Measurements from ENCODE around the gene RNASE7.

RNASE7 gene

DNA sequence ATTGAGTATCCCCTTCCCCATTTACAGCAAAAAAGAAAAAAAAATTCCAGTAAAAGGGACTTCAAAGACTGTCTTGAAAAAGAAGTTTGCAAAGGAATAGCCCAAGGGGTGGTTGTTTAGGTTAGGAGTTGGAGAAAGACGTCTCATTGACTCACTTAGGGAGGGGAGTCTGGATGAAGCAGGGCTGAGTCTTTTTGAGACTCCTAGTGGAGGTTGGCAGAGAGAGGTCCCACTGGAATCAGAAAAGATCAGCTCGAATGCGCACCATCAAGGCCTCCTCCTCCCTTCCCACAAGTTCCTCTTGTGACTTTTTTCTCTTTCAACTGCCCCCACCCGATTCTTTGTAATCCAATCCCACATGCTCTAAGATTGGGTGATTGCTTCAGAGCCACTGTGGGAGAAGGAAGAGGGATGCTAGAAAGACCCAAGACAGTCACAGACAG, 29.9 kb downstream of the RNASE7 start:
- H3K9me2 ChIP-seq (ENCODE audit: low read depth, low read length), result no peaks in the 10 kb centered on the region
- no peaks in the 10 kb centered on the region for H3K9me3 ChIP-seq (ENCODE audit: low read length)
- no peaks in the 10 kb centered on the region for H4K20me1 ChIP-seq (ENCODE audit: insufficient read depth, low read length)
- no peak overlapping the region for H2AFZ ChIP-seq (ENCODE audit: low read length)
- peaks cover 10% of the 10 kb centered on the region for H3K27me3 ChIP-seq (ENCODE audit: insufficient read depth, low read length)
- H3K4me2 ChIP-seq (ENCODE audit: low read length), result peak overlapping the region; percentile 78
- no peaks in the 10 kb centered on the region for H3K79me2 ChIP-seq (ENCODE audit: insufficient read depth, low read length)
- no peaks in the 10 kb centered on the region for H3F3A ChIP-seq (ENCODE audit: insufficient read depth, low read length)
- H3K9ac ChIP-seq (ENCODE audit: low read length), result no peak overlapping the region
- no peak overlapping the region for H3K27ac ChIP-seq (ENCODE audit: low read depth, low read length, poor library complexity, severe bottlenecking)
- peaks cover 22% of the 10 kb centered on the region for H3K4me1 ChIP-seq (ENCODE audit: insufficient read depth, low read length, severe bottlenecking)
- H3K4me3 ChIP-seq (ENCODE audit: low read depth, low read length, poor library complexity, severe bottlenecking), result peak overlapping the region; percentile 55
- H3K36me3 ChIP-seq (ENCODE audit: insufficient read depth, low read length), result no peaks in the 10 kb centered on the region
- TF ChIP-seq, protein P1, sequence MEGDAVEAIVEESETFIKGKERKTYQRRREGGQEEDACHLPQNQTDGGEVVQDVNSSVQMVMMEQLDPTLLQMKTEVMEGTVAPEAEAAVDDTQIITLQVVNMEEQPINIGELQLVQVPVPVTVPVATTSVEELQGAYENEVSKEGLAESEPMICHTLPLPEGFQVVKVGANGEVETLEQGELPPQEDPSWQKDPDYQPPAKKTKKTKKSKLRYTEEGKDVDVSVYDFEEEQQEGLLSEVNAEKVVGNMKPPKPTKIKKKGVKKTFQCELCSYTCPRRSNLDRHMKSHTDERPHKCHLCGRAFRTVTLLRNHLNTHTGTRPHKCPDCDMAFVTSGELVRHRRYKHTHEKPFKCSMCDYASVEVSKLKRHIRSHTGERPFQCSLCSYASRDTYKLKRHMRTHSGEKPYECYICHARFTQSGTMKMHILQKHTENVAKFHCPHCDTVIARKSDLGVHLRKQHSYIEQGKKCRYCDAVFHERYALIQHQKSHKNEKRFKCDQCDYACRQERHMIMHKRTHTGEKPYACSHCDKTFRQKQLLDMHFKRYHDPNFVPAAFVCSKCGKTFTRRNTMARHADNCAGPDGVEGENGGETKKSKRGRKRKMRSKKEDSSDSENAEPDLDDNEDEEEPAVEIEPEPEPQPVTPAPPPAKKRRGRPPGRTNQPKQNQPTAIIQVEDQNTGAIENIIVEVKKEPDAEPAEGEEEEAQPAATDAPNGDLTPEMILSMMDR (IDR thresholded peaks at IDR 0.05; ENCODE audit: low read length), result no peak
- TF ChIP-seq EZH2 (IDR thresholded peaks at IDR 0.05; ENCODE audit: borderline replicate concordance, low read length), result no peak

DNA sequence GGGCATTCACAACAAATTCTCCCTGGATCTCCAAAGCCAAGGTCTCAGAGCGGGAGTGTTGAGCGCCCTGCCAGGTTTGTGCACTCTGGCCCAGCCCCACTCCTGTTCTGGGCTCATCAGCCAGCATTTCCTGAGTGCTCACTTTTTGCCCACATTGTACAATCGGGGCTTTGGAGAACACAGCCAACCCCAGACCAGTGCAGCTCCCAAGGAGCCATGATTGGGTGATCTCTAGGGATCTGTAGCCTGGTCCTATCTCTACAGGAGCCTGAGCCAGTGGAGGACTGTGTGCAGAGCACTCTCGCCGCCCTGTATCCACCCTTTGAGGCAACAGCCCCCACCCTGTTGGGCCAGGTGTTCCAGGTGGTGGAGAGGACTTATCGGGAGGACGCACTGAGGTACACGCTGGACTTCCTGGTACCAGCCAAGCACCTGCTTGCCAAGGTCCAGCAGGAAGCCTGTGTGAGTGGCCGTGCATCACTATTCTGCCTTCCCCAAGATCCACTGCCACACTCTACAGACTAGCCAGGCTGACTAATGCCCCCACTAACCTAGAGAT, 30.7 kb downstream of the RNASE7 start:
- Histone ChIP-seq H3F3A (ENCODE audit: insufficient read depth, low read length) (no peaks in the 10 kb centered on the region), H4K20me1 (ENCODE audit: insufficient read depth, low read length) (no peaks in the 10 kb centered on the region), H3K4me3 (ENCODE audit: low read depth, low read length, poor library complexity, severe bottlenecking) (no peak overlapping the region), H3K4me1 (ENCODE audit: insufficient read depth, low read length, severe bottlenecking) (peaks cover 22% of the 10 kb centered on the region), H3K9me2 (ENCODE audit: low read depth, low read length) (no peaks in the 10 kb centered on the region), H3K36me3 (ENCODE audit: insufficient read depth, low read length) (no peaks in the 10 kb centered on the region), H3K79me2 (ENCODE audit: insufficient read depth, low read length) (no peaks in the 10 kb centered on the region), H3K9ac (ENCODE audit: low read length) (no peak overlapping the region), H3K27ac (ENCODE audit: low read depth, low read length, poor library complexity, severe bottlenecking) (no peak overlapping the region), H3K9me3 (ENCODE audit: low read length) (no peaks in the 10 kb centered on the region), H2AFZ (ENCODE audit: low read length) (no peak overlapping the region), H3K4me2 (ENCODE audit: low read length) (no peak overlapping the region), H3K27me3 (ENCODE audit: insufficient read depth, low read length) (peaks cover 10% of the 10 kb centered on the region)
- TF ChIP-seq, protein P1 (IDR thresholded peaks at IDR 0.05; ENCODE audit: low read length), result no peak

DNA sequence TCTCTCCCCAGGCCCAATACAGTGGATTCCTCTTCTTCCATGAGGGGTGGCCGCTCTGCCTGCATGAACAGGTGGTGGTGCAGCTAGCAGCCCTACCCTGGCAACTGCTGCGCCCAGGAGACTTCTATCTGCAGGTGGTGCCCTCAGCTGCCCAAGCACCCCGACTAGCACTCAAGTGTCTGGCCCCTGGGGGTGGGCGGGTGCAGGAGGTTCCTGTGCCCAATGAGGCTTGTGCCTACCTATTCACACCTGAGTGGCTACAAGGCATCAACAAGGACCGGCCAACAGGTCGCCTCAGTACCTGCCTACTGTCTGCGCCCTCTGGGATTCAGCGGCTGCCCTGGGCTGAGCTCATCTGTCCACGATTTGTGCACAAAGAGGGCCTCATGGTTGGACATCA, 31.8 kb downstream of the RNASE7 start:
- H3K4me3 ChIP-seq (ENCODE audit: low read depth, low read length, poor library complexity, severe bottlenecking), result no peak overlapping the region
- no peak overlapping the region for H3K4me2 ChIP-seq (ENCODE audit: low read length)
- no peaks in the 10 kb centered on the region for H4K20me1 ChIP-seq (ENCODE audit: insufficient read depth, low read length)
- no peaks in the 10 kb centered on the region for H3K9me2 ChIP-seq (ENCODE audit: low read depth, low read length)
- no peaks in the 10 kb centered on the region for H3K9me3 ChIP-seq (ENCODE audit: low read length)
- no peak overlapping the region for H3K9ac ChIP-seq (ENCODE audit: low read length)
- peaks cover 9% of the 10 kb centered on the region for H3K27me3 ChIP-seq (ENCODE audit: insufficient read depth, low read length)
- no peak overlapping the region for H3K27ac ChIP-seq (ENCODE audit: low read depth, low read length, poor library complexity, severe bottlenecking)
- H3F3A ChIP-seq (ENCODE audit: insufficient read depth, low read length), result no peaks in the 10 kb centered on the region
- H3K4me1 ChIP-seq (ENCODE audit: insufficient read depth, low read length, severe bottlenecking), result peaks cover 22% of the 10 kb centered on the region
- TF ChIP-seq, protein P1 (IDR thresholded peaks at IDR 0.05; ENCODE audit: low read length), result no peak
- TF ChIP-seq EZH2 (IDR thresholded peaks at IDR 0.05; ENCODE audit: borderline replicate concordance, low read length), result no peak
- H3K36me3 ChIP-seq (ENCODE audit: insufficient read depth, low read length), result no peaks in the 10 kb centered on the region
- no peak overlapping the region for H2AFZ ChIP-seq (ENCODE audit: low read length)
- H3K79me2 ChIP-seq (ENCODE audit: insufficient read depth, low read length), result no peaks in the 10 kb centered on the region
